Stomach (tissue), 9 donors: Measurements from ENCODE around the gene NUB1. TPM values are rescaled to one million over a fixed set of nuclear protein-coding genes. Genes with fewer than 3 reads are reported as not detected.

Source experiments
- DNase-seq, 2 donors: peaks; one replicate each; pipeline versions ENCODE4 v3.0.0 to v3.0.0-alpha.2; 2013 to 2019
- H3K27ac ChIP-seq, 5 donors: fragments of 200-600 bp in 4 of 5; sonication (generic) in 4 of 5; one replicate each; pipeline ENCODE4 v1.5.1; 2013 to 2019; ENCODE audit warnings: mild to moderate bottlenecking in 1 of 5, moderate library complexity in 1 of 5
- H3K27me3 ChIP-seq, 3 donors: fragments of 200-600 bp; sonication (generic); one replicate each; pipeline ENCODE4 v1.5.1; 2017 to 2019; ENCODE audit warnings: mixed run types in 1 of 3
- H3K36me3 ChIP-seq, 4 donors: fragments of 200-600 bp; sonication (generic); 1 replicate in 3 of 4; 2 replicates in 1 of 4; pipeline ENCODE4 v1.5.1; 2016 to 2019
- H3K4me1 ChIP-seq, 4 donors: fragments of 200-600 bp; sonication (generic); one replicate each; pipeline ENCODE4 v1.5.1; 2016 to 2019
- H3K4me3 ChIP-seq, 4 donors: fragments of 200-600 bp; sonication (generic) in 3 of 4; one replicate each; pipeline ENCODE4 v1.5.1; 2016 to 2019; ENCODE audit warnings: mild to moderate bottlenecking in 1 of 4
- H3K9me3 ChIP-seq, 4 donors: fragments of 200-600 bp; sonication (generic); one replicate each; pipeline ENCODE4 v1.5.1; 2016 to 2019
- CTCF ChIP-seq, 7 experiments: fragments of 450-650 bp in 4 of 7; fragments of 200-600 bp in 3 of 7; sonication (generic) in 3 of 7; IDR thresholded peaks; one replicate each; pipeline ENCODE4 v1.5.1; 2016 to 2019; ENCODE audit warnings: antibody characterized with exemption in 7 of 7, control low read depth in 2 of 7, mild to moderate bottlenecking in 1 of 7
- EP300 ChIP-seq: sonication (generic); formaldehyde crosslinking; IDR thresholded peaks from one replicate; pipeline ENCODE4 v1.6.1; 2017; ENCODE audit warnings: antibody characterized with exemption
- POLR2A ChIP-seq, 4 donors: fragments of 450-650 bp; IDR thresholded peaks; one replicate each; pipeline ENCODE4 v1.6.1; 2016; ENCODE audit warnings: antibody characterized with exemption in 4 of 4, control low read depth in 2 of 4, mild to moderate bottlenecking in 1 of 4, moderate library complexity in 1 of 4
- POLR2AphosphoS5 ChIP-seq, 3 donors: sonication (generic); formaldehyde crosslinking; IDR thresholded peaks; one replicate each; pipeline ENCODE4 v1.6.1; 2016; ENCODE audit warnings: antibody characterized with exemption in 3 of 3
- WGBS, 5 donors: extraction: QIAGEN DNeasy Blood & Tissue Kit in 3 of 5; methylation state at CpG; one replicate each; pipeline versions ENCODE4 v1.1.5 to v1.1.7; 2013 to 2018; 5-methylcytosine and 5-hydroxymethylcytosine counted together
- intact Hi-C: fragments of 100-400 bp; cut with DNase I; formaldehyde crosslinking; loops from one replicate; pipeline ENCODE4 v1.15.1; 2023; ENCODE audit warnings: low total_unique reads
- polyA plus RNA-seq, 3 donors: library from polyadenylated mRNA; stranded (reverse); fragments of 200-250 nt; gene quantifications; one replicate each; pipeline ENCODE4 v1.2.3, GENCODE V29; 2013
- total RNA-seq, 5 donors: library from RNA; depleted of rRNA; stranded (reverse); fragments of >200 nt; gene quantifications; one replicate each; pipeline versions ENCODE4 v1.1.0 to v1.2.3, GENCODE V29; 2014 to 2016
- donor health status: healthy with polysubstance abuse.
- donor health status: Bipolar disorder and iron deficiency.
- donor health status: healthy.

The NUB1 gene
- total and polyA plus RNA-seq, 8 donors, result 16.3 to 121 (median 32.5) TPM

GRCh38 chr7:151348970-151349369 is 7.4 kb downstream of the NUB1 start:
- no peaks in the 10 kb centered on the region for H3K9me3 ChIP-seq
- peak overlapping the region in 4 of 5 donors; percentile 78 to 93 (median 85) for H3K27ac ChIP-seq
- 74 to 89% (median 75%) methylated on average over 4 of the region's 4 CpGs for WGBS, 5 donors
- peaks cover 5 to 71% (median 25%) of the 10 kb centered on the region in 4 donors for H3K4me1 ChIP-seq
- no peak for DNase-seq
- H3K27me3 ChIP-seq, result no peaks in the 10 kb centered on the region
- H3K36me3 ChIP-seq, result peaks cover 26 to 89% (median 77%) of the 10 kb centered on the region in 4 donors
- no peak overlapping the region for H3K4me3 ChIP-seq
- no peak for TF ChIP-seq POLR2AphosphoS5 (IDR thresholded peaks at IDR 0.05)
- no peak for TF ChIP-seq POLR2A (IDR thresholded peaks at IDR 0.05)
- TF ChIP-seq CTCF (IDR thresholded peaks at IDR 0.05), result no peak
- intact Hi-C loops, result loop anchor here (5.0 kb wide), 1 partner anchor 37 kb away; no protein-coding TSS in a partner anchor

DNA sequence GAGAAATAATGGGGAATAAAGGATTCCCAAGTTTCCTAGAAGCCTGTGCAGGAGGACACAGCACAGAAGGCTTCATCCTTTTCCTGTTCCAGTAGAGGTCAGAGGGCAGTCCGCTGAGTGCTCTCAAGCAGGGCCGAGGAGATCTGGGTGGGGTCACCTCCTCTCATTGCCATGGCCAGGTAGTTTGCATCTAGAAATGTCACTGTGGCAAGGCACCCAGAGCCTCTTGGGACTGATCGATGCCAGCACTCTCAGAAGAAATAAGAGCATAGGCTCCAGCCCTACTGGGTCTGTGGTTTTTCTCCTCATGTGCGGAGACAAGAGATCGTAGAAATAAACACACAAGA is 7.9 kb downstream of the NUB1 start:
- Histone ChIP-seq H3K4me1 (peaks cover 5 to 67% (median 23%) of the 10 kb centered on the region in 4 donors), H3K36me3 (peaks cover 26 to 88% (median 80%) of the 10 kb centered on the region in 4 donors), H3K27me3 (no peaks in the 10 kb centered on the region), H3K4me3 (peak overlapping the region; percentile 36 to 44 (median 39)), H3K9me3 (no peaks in the 10 kb centered on the region), H3K27ac (peak overlapping the region; percentile 78 to 93 (median 83))
- TF ChIP-seq POLR2A (IDR thresholded peaks at IDR 0.05) (no peak), CTCF (IDR thresholded peaks at IDR 0.05) (no peak), EP300 (no peak), POLR2AphosphoS5 (IDR thresholded peaks at IDR 0.05) (no peak)
- intact Hi-C loops, result loop anchor here (5.0 kb wide), 1 partner anchor 37 kb away; no protein-coding TSS in a partner anchor
- no peak for DNase-seq
- 18 to 33% (median 32%) methylated on average over 5 of the region's 5 CpGs for WGBS, 5 donors

DNA sequence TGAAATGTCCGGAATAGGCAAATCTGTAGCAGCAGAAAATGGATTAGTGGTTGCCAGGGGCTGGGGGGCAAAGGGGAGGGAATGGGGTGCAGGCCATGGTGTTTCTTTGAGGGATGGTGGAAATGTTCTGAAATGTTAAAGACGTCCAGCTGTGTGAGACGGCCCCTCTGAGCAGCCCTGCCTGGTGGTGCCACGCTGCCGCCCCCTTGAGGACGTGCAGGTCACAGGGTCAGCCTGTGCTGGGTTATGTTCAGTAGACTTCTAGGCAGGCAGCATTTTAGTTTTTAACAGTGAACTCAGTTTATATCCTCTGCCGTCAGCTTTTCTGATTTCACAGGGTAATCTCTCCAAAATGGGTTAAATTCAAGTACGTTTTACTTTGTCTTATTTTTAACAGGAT is 9.4 kb downstream of the NUB1 start:
- intact Hi-C loops, result no loop called here
- H3K27me3 ChIP-seq, result no peaks in the 10 kb centered on the region
- no peaks in the 10 kb centered on the region for H3K9me3 ChIP-seq
- H3K4me1 ChIP-seq, result peaks cover 5 to 57% (median 13%) of the 10 kb centered on the region in 4 donors
- no peak overlapping the region for H3K4me3 ChIP-seq
- H3K36me3 ChIP-seq, result peaks cover 33 to 90% (median 82%) of the 10 kb centered on the region in 4 donors
- no peak for DNase-seq
- no peak for TF ChIP-seq POLR2A (IDR thresholded peaks at IDR 0.05)
- TF ChIP-seq EP300, result no peak
- no peak for TF ChIP-seq POLR2AphosphoS5 (IDR thresholded peaks at IDR 0.05)
- no peak for TF ChIP-seq CTCF (IDR thresholded peaks at IDR 0.05)
- 54 to 69% (median 58%) methylated on average over 4 to 8 of the region's 8 CpGs for WGBS, 5 donors
- peak overlapping the region in 2 of 5 donors; percentile 10 to 82 for H3K27ac ChIP-seq

GRCh38 chr7:151351967-151352366 is 10.4 kb downstream of the NUB1 start:
- 63 to 83% (median 74%) methylated on average over 6 of the region's 6 CpGs for WGBS, 5 donors
- intact Hi-C loops, result no loop called here
- peak overlapping the region in 3 of 5 donors; percentile 10 to 33 (median 14) for H3K27ac ChIP-seq
- H3K4me3 ChIP-seq, result no peak overlapping the region
- peaks cover 0 to 48% (median 9%) of the 10 kb centered on the region in 4 donors for H3K4me1 ChIP-seq
- peaks cover 38 to 90% (median 82%) of the 10 kb centered on the region in 4 donors for H3K36me3 ChIP-seq
- DNase-seq, result peak in 1 of 2 donors; percentile 62
- no peaks in the 10 kb centered on the region for H3K9me3 ChIP-seq
- TF ChIP-seq POLR2A (IDR thresholded peaks at IDR 0.05) (no peak), CTCF (IDR thresholded peaks at IDR 0.05) (no peak), POLR2AphosphoS5 (IDR thresholded peaks at IDR 0.05) (no peak), EP300 (no peak)
- no peaks in the 10 kb centered on the region for H3K27me3 ChIP-seq
